ENCODE results near the gene BAHCC1. TPM values are rescaled to one million over a fixed set of nuclear protein-coding genes. Genes with fewer than 3 reads are reported as not detected.
A peak's percentile ranks its signal among the peaks of the same experiment; 100 is the strongest.

BAHCC1 gene
- polyA plus RNA-seq, 4 donors = 12.2 to 33.4 (median 23.2) TPM

GRCh38 chr17:81471818-81472456 is 76.7 kb downstream of the BAHCC1 start:
- DNase-seq (ENCODE audit: low read depth in 4 of 4, low spot score in 2 of 4) = peak in 1 of 4 donors; percentile 69

GRCh38 chr17:81473019-81473418 is 77.8 kb downstream of the BAHCC1 start:
- DNase-seq (ENCODE audit: low read depth in 4 of 4, low spot score in 2 of 4) = no peak

GRCh38 chr17:81474958-81475357 is 79.7 kb downstream of the BAHCC1 start:
- no peak for DNase-seq (ENCODE audit: low read depth in 4 of 4, low spot score in 2 of 4)

GRCh38 chr17:81476097-81476496 is 80.8 kb downstream of the BAHCC1 start:
- DNase-seq (ENCODE audit: low read depth in 4 of 4, low spot score in 2 of 4) = no peak

- no peak for DNase-seq (ENCODE audit: low read depth in 4 of 4, low spot score in 2 of 4)
These were observed 81.4 kb downstream of the BAHCC1 start for GRCh38 chr17:81476635-81477034.

- no peak for DNase-seq (ENCODE audit: low read depth in 4 of 4, low spot score in 2 of 4)
These were observed 81.9 kb downstream of the BAHCC1 start for GRCh38 chr17:81477173-81477572.

GRCh38 chr17:81478119-81478518 is 82.9 kb downstream of the BAHCC1 start:
- DNase-seq (ENCODE audit: low read depth in 4 of 4, low spot score in 2 of 4) = no peak

- DNase-seq (ENCODE audit: low read depth in 4 of 4, low spot score in 2 of 4) = no peak
These were observed 84.2 kb downstream of the BAHCC1 start for GRCh38 chr17:81479175-81480071.

GRCh38 chr17:81480140-81481072 is 85.1 kb downstream of the BAHCC1 start:
- DNase-seq (ENCODE audit: low read depth in 4 of 4, low spot score in 2 of 4) = no peak

- DNase-seq (ENCODE audit: low read depth in 4 of 4, low spot score in 2 of 4) = peak in 1 of 4 donors; percentile 58
These were observed 86.0 kb downstream of the BAHCC1 start for GRCh38 chr17:81481073-81481799.

- no peak for DNase-seq (ENCODE audit: low read depth in 4 of 4, low spot score in 2 of 4)
These were observed 86.7 kb downstream of the BAHCC1 start for GRCh38 chr17:81481815-81482505.

- no peak for DNase-seq (ENCODE audit: low read depth in 4 of 4, low spot score in 2 of 4)
These were observed 87.4 kb downstream of the BAHCC1 start for GRCh38 chr17:81482673-81483072.

GRCh38 chr17:81483085-81483861 is 88.0 kb downstream of the BAHCC1 start:
- DNase-seq (ENCODE audit: low read depth in 4 of 4, low spot score in 2 of 4) = no peak

- DNase-seq (ENCODE audit: low read depth in 4 of 4, low spot score in 2 of 4) = no peak
These were observed 88.6 kb downstream of the BAHCC1 start for GRCh38 chr17:81483862-81484194.

- DNase-seq (ENCODE audit: low read depth in 4 of 4, low spot score in 2 of 4) = peak in 2 of 4 donors; percentile 69 to 76
These were observed 89.1 kb downstream of the BAHCC1 start for GRCh38 chr17:81484195-81484979.

GRCh38 chr17:81486199-81486810 is 91.0 kb downstream of the BAHCC1 start:
- no peak for DNase-seq (ENCODE audit: low read depth in 4 of 4, low spot score in 2 of 4)

- no peak for DNase-seq (ENCODE audit: low read depth in 4 of 4, low spot score in 2 of 4)
These were observed 91.8 kb downstream of the BAHCC1 start for GRCh38 chr17:81487089-81487486.

Measured in left renal cortex interstitium (tissue), 4 donors.